GM18502 (cell line): ENCODE results near the gene PLAC8.
"Not testable (repeated sequence)": the region's sequence is repeated elsewhere in the genome, so short reads cannot be mapped to it uniquely, and the experiment has no call there.

Source experiments
- ATAC-seq: cut with Tn5 transposase; IDR thresholded peaks from one replicate; pipeline ENCODE4 v1.9.1; 2021; ENCODE audit warnings: mild to moderate bottlenecking; ENCODE audit not compliant: unreplicated experiment, poor library complexity

The PLAC8 gene

GRCh38 chr4:83114576-83114975, at the start of gene PLAC8:
Gene PLAC8, minus strand, starts transcription at chr4:83114729. Its CDS starts 6,808 bp downstream, at chr4:83107921.
- peak; percentile 47 for ATAC-seq

- ATAC-seq = no peak
These were observed 38.9 kb upstream of the PLAC8 start for GRCh38 chr4:83153417-83153816.

- no peak for ATAC-seq
These were observed 38.2 kb upstream of the PLAC8 start for GRCh38 chr4:83152746-83153145.

- ATAC-seq = no peak
These were observed 37.1 kb upstream of the PLAC8 start for GRCh38 chr4:83151651-83152050.

GRCh38 chr4:83150653-83151330, 36.3 kb upstream of the PLAC8 start:
- no peak for ATAC-seq

- no peak for ATAC-seq
These were observed 35.5 kb upstream of the PLAC8 start for GRCh38 chr4:83149865-83150652.

GRCh38 chr4:83146841-83147240, 32.3 kb upstream of the PLAC8 start:
- ATAC-seq = no peak

GRCh38 chr4:83145776-83146175, 31.2 kb upstream of the PLAC8 start:
- ATAC-seq = not testable (repeated sequence)

GRCh38 chr4:83139514-83140156, 25.1 kb upstream of the PLAC8 start:
- ATAC-seq = no peak

GRCh38 chr4:83138946-83139345, 24.4 kb upstream of the PLAC8 start:
- peak; percentile 45 for ATAC-seq

- no peak for ATAC-seq
These were observed 17.5 kb upstream of the PLAC8 start for GRCh38 chr4:83132065-83132464.

- no peak for ATAC-seq
These were observed 14.7 kb upstream of the PLAC8 start for GRCh38 chr4:83129264-83129663.

GRCh38 chr4:83128240-83128929, 13.9 kb upstream of the PLAC8 start:
- no peak for ATAC-seq

GRCh38 chr4:83125738-83126141, 11.2 kb upstream of the PLAC8 start:
- no peak for ATAC-seq

- ATAC-seq = peak; percentile 76
These were observed 9.7 kb upstream of the PLAC8 start for GRCh38 chr4:83124111-83124780.

GRCh38 chr4:83121246-83121645, 6.7 kb upstream of the PLAC8 start:
- no peak for ATAC-seq

- no peak for ATAC-seq
These were observed 4.3 kb upstream of the PLAC8 start for GRCh38 chr4:83118869-83119268.

GRCh38 chr4:83115656-83116285, 1.2 kb upstream of the PLAC8 start:
- ATAC-seq = no peak

GRCh38 chr4:83115000-83115399, 471 bp upstream of the PLAC8 start:
- no peak for ATAC-seq

- no peak for ATAC-seq
These were observed 1.1 kb downstream of the PLAC8 start for GRCh38 chr4:83113429-83113786.
